ENCODE measurements around the gene MALRD1. TPM values are rescaled to one million over a fixed set of nuclear protein-coding genes. Genes with fewer than 3 reads are reported as not detected.

MALRD1 gene
- total RNA-seq, 2 donors from 2014 or later: 0.26 to 1.3 TPM

- H3K9me3 ChIP-seq: no peaks in the 10 kb centered on the region
- no peaks in the 10 kb centered on the region for H3K36me3 ChIP-seq (replicated peaks in 1 of 2; ENCODE audit: insufficient read depth in 1 of 2, low read depth in 2 of 2)
- no peaks in the 10 kb centered on the region for H3K4me1 ChIP-seq
- intact Hi-C loops (cut with DNase I): no loop called here
- no peak overlapping the region for H3K4me3 ChIP-seq
- DNase-seq (no peak), ATAC-seq (no peak)
- WGBS, 2 donors: 69 to 76% methylated on average over 2 of the region's 2 CpGs
- H3K27me3 ChIP-seq: no peaks in the 10 kb centered on the region
- no peak overlapping the region for H3K27ac ChIP-seq
- no peak for TF ChIP-seq CTCF (IDR thresholded peaks at IDR 0.05)
- no peak for TF ChIP-seq POLR2A (IDR thresholded peaks at IDR 0.05)
Observed at GRCh38 chr10:19549503-19549902, 500.9 kb downstream of the MALRD1 start.

- no peaks in the 10 kb centered on the region for H3K4me1 ChIP-seq
- intact Hi-C loops (cut with DNase I): no loop called here
- TF ChIP-seq CTCF (IDR thresholded peaks at IDR 0.05): no peak
- TF ChIP-seq POLR2A (IDR thresholded peaks at IDR 0.05): no peak
- H3K36me3 ChIP-seq (replicated peaks in 1 of 2; ENCODE audit: insufficient read depth in 1 of 2, low read depth in 2 of 2): no peaks in the 10 kb centered on the region
- no peak overlapping the region for H3K27ac ChIP-seq
- H3K9me3 ChIP-seq: no peaks in the 10 kb centered on the region
- DNase-seq (no peak), ATAC-seq (no peak)
- 40 to 56% methylated on average over 2 of the region's 2 CpGs for WGBS, 2 donors
- H3K4me3 ChIP-seq: no peak overlapping the region
- H3K27me3 ChIP-seq: no peaks in the 10 kb centered on the region
Observed at GRCh38 chr10:19556666-19557065, 508.1 kb downstream of the MALRD1 start.

- Histone ChIP-seq H3K27ac (no peak overlapping the region), H3K9me3 (no peaks in the 10 kb centered on the region), H3K4me1 (no peaks in the 10 kb centered on the region), H3K27me3 (no peaks in the 10 kb centered on the region), H3K36me3 (replicated peaks in 1 of 2; ENCODE audit: insufficient read depth in 1 of 2, low read depth in 2 of 2) (no peaks in the 10 kb centered on the region), H3K4me3 (no peak overlapping the region)
- TF ChIP-seq CTCF (IDR thresholded peaks at IDR 0.05) (no peak), POLR2A (IDR thresholded peaks at IDR 0.05) (no peak)
- intact Hi-C loops (cut with DNase I): no loop called here
- ATAC-seq: no peak
- no peak for DNase-seq
- WGBS, 2 donors: 67 to 79% methylated on average over 1 of the region's 1 CpG
Observed at GRCh38 chr10:19561181-19561580, 512.6 kb downstream of the MALRD1 start.

GRCh38 chr10:19563388-19564141 lies 515.0 kb downstream of the MALRD1 start:
- H3K27me3 ChIP-seq: no peaks in the 10 kb centered on the region
- H3K27ac ChIP-seq: no peak overlapping the region
- intact Hi-C loops (cut with DNase I): no loop called here
- DNase-seq: no peak
- TF ChIP-seq POLR2A (IDR thresholded peaks at IDR 0.05) (no peak), CTCF (IDR thresholded peaks at IDR 0.05) (no peak)
- H3K4me1 ChIP-seq: no peaks in the 10 kb centered on the region
- ATAC-seq: no peak
- H3K9me3 ChIP-seq: no peaks in the 10 kb centered on the region
- no peaks in the 10 kb centered on the region for H3K36me3 ChIP-seq (replicated peaks in 1 of 2; ENCODE audit: insufficient read depth in 1 of 2, low read depth in 2 of 2)
- 81% methylated on average over 4 of the region's 4 CpGs for WGBS, 2 donors
- no peak overlapping the region for H3K4me3 ChIP-seq

GRCh38 chr10:19570120-19570519 lies 521.5 kb downstream of the MALRD1 start:
- Histone ChIP-seq H3K4me3 (no peak overlapping the region), H3K4me1 (no peaks in the 10 kb centered on the region), H3K27me3 (no peaks in the 10 kb centered on the region), H3K27ac (no peak overlapping the region), H3K9me3 (no peaks in the 10 kb centered on the region), H3K36me3 (replicated peaks in 1 of 2; ENCODE audit: insufficient read depth in 1 of 2, low read depth in 2 of 2) (no peaks in the 10 kb centered on the region)
- DNase-seq (no peak), ATAC-seq (no peak)
- TF ChIP-seq CTCF (IDR thresholded peaks at IDR 0.05) (no peak), POLR2A (IDR thresholded peaks at IDR 0.05) (no peak)
- intact Hi-C loops (cut with DNase I): no loop called here
- WGBS, 2 donors: 40 to 41% methylated on average over 3 of the region's 3 CpGs

Data from body of pancreas (tissue), 4 donors.